GM21390 (cell line): ENCODE data around the gene NANS.
"Not testable (repeated sequence)": the region's sequence is repeated elsewhere in the genome, so short reads cannot be mapped to it uniquely, and the experiment has no call there.

Source experiments
- ATAC-seq: cut with Tn5 transposase; IDR thresholded peaks from one replicate; pipeline ENCODE4 v1.9.1; 2021; ENCODE audit not compliant: unreplicated experiment

Gene NANS, protein sequence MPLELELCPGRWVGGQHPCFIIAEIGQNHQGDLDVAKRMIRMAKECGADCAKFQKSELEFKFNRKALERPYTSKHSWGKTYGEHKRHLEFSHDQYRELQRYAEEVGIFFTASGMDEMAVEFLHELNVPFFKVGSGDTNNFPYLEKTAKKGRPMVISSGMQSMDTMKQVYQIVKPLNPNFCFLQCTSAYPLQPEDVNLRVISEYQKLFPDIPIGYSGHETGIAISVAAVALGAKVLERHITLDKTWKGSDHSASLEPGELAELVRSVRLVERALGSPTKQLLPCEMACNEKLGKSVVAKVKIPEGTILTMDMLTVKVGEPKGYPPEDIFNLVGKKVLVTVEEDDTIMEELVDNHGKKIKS

GRCh38 chr9:98056269-98057137, at the start of gene NANS:
TSS of gene NANS (plus strand) at chr9:98056732. CDS start at chr9:98056809, 77 bp downstream.
- ATAC-seq = peak; percentile 94

GRCh38 chr9:98007251-98007928, 49.1 kb upstream of the NANS start:
- no peak for ATAC-seq

- no peak for ATAC-seq
These were observed 47.8 kb upstream of the NANS start for GRCh38 chr9:98008764-98009163.

- no peak for ATAC-seq
These were observed 47.1 kb upstream of the NANS start for GRCh38 chr9:98009437-98009836.

DNA sequence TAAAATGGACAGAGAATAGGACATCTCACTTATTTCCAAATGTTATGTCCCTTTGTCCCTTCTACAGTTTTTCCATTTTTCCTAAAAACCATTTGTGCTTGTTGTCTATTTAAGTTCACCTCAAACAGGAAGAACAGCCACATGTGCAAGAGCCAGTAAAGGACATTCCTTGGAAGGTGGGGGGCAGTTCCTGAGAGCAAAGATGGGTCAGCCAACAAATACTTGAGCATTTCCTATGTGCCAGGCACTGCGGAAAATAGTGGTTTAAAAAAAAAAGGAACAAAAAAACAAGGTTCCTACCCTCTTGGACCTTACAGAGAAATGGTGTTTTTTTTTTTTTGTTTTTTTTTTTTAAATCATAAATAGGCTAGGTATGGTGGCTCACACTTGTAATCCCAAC, 46.6 kb upstream of the NANS start:
- ATAC-seq = no peak

DNA sequence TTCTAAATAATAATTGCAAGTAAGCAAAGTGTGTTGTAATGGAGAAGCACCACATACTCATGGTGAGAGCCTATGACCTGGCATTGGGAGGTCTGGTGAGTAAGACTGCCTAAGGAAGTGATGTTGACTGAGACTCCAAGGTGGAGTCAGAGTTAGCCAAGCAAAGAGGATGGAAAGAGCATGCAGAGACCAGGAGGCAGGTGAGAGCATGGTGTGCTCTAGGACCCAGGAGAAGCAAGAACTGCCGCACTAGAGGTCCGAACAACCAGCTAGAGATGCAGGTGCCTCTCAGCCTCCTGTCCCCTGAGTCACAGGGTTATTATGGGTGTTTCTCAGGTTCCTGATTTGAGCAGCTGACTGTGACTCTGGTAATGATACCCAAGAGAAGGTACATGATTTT, 46.1 kb upstream of the NANS start:
- peak; percentile 88 for ATAC-seq

DNA sequence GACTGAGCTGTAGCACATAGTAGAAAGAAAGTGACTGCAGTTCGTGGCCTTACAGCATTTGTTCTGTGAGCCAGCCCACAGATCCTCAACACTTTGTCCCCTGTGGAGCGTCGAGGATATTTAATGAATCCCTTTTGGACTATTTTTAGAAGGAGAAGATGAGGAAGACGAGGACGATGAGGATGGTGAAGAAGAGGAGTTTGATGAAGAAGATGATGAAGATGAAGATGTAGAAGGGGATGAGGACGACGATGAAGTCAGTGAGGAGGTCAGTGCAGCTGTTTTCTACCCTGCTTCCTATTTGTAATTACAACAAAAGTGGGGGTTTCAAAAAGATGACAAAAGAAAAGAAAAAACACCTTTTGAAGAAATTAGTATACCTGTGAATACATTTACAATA, 45.4 kb upstream of the NANS start:
- no peak for ATAC-seq

DNA sequence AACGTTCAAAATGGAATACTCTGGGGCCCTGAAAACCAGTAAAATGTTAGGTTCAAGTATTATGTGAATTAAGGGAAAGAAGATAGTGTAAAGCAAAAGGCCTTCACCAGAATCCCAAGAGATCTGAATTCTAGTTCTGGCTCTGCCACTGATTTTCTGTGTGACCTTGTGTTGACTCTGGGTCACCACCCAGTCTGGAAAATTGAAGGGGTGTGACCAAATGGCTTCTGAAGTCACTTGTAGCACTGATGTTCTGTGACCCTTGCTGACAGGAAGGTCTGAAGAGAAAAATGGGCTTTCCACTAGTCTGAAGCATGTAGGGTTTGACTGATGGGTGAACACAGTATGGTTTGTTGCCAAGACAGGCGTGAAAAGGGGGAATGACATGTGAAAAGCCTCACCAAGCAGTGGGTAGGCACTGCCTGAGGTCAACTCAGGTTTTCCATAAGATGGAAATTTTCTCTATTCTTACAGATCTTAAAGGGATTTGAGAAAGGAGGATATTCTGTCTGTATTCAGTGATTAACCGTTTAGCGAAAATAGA, 40.3 kb upstream of the NANS start:
- no peak for ATAC-seq

- ATAC-seq = no peak
These were observed 39.2 kb upstream of the NANS start for GRCh38 chr9:98017306-98017705.

DNA sequence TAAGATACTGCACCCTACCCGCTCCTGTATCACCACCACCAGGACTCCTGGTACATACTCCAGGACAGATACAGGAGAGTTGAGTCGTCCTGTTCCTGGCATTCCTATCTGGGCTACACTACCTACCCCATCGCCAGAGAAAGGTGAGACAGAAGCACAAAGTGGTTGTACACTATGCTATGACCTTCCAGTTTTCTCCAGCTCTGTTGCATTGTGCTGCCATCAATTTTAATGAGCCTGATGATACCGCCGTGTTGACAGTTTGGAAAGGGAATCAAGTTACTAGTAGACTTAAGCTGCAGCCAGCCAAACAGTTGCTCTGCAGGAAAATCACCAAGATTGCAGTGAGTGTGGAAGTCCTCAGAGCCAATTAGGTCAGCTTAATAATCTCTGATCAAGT, 38.2 kb upstream of the NANS start:
- no peak for ATAC-seq

DNA sequence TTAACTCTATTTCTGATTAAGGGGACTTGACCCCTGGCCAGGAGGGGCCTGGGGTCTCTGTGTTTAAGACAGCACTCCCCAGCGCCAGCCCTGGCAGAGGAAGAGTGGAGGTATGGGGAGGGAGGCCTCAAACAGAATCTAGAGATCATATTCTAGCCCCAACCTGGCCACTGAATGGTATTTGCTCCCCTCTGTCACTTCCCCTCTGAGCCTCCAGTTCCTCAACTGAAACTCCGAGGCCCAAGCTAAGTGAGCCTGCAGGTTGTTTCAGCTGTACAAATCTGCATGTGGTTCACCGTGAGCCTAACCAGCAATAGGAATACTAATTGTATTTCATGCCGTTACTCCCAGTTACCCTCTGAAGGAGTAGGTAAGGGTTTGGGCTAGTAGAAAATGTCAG, 37.4 kb upstream of the NANS start:
- ATAC-seq = no peak

- not testable (repeated sequence) for ATAC-seq
These were observed 36.7 kb upstream of the NANS start for GRCh38 chr9:98019869-98020268.

DNA sequence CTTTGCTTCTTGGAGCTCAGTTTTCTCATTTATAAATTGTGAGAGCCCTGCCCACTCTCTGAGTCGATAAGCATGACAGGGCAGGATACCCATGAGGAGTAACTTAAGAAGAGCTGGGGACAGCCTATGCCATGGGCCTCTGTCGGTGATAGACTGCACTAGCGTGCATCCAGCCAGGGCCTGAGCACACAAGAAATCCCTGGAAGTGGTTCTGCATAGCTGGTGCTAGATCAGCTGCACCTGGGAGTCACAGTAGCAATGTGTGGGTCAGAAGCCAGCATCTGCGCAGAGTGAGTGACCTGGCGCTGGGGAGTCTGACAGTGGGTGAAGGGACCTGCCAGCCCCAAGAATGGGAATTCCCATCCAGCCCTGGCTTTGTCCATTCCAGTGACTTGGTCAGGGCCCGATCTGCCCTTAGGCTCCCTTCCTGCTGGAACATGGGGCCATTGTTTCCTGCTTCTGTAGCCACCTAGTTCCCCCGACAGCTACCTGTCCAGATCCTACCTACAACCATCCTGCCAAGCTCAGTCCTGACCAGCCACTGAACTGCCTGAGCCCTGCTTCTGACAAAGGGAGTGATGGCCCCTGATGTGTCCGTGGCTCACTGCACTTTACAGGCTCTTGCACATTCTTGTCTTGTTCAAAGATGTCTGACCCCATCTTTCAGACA, 35.9 kb upstream of the NANS start:
- ATAC-seq = no peak

DNA sequence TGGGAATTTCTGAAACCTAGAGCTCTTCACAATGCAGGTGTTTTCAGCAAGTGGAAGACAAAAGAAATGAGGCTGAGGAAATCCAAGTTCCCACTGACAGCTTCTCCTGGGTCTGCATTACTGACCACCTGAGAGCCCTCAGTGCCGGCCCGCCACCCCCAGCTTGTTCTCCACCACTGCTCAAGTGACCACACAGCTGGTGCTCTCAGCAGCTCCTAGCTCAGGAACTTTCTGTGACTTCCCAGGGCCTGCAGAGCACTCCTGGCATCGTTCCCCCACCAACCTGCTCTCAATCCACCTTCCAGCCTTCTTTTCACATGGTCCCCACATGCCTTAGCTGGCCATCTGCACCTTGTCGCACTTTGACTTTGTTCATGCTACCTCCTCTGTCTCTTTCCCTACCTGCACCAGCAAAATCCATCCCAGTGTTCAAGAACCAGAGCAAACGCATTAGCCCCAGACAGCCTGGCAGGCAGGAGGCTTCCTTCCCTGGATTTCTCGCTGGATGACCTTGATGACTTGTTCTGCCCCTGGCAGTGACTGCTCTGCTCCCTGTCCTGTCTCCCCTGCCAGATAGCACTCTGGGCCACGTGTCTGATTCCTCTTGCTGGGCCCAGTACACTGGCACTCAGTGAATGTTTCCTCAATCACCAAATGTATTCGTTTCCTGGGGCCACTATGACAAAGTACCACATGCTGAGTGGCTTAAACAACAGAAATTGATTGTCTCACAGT, 35.1 kb upstream of the NANS start:
- ATAC-seq = no peak

DNA sequence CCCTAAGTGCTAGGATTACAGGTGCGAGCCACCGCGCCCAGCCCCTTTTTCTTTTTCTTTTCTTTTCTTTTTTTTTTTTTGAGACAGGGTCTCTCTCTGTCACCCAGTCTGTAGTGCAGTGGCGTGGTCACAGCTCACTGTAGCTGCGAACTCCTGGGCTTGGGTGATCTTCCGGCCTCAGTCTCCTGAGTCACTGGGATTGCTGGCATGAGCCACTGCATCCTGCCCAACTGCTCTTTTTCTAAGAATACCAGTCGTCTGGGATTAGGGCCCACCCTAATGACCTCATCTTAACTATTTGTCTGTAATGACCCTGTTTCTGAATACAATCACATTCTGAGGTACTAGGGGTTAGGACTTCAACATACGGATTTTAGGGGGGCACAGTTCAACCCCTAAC, 34.1 kb upstream of the NANS start:
- ATAC-seq = no peak

GRCh38 chr9:98024702-98025101, 31.8 kb upstream of the NANS start:
- ATAC-seq = no peak

DNA sequence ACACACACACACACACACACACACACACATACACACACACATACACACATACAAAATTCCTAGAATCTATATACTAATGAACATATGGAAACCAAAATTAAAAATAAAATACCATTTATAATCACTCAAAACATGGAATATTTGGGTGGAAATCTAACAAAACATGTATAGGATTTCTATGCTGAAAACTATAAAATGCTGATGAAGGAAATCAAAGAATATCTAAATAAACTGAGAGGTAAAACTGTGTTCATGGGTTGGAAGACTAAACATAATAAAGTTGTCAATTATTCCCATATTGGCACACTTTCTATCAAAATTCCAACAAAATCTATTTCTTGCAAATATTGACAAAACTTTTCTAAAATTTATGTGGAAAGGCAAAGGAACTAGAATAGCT, 25.4 kb upstream of the NANS start:
- no peak for ATAC-seq

GRCh38 chr9:98031935-98032334, 24.6 kb upstream of the NANS start:
- ATAC-seq = no peak

GRCh38 chr9:98034593-98035546, 21.7 kb upstream of the NANS start:
- ATAC-seq = peak; percentile 5
